AG10803 (cell line): ENCODE data around the gene ATP6V0E2.

Experiments
- DNase-seq: peaks from one replicate; pipeline ENCODE4 v3.0.0; 2010; ENCODE audit warnings: low read depth
- H3K4me3 ChIP-seq: 2 replicates; pipeline ENCODE4 v1.5.1; 2011; ENCODE audit warnings: mild to moderate bottlenecking, low read length, control low read depth
- TF ChIP-seq, protein P1 (sequence below): conservative IDR thresholded peaks from 2 replicates; pipeline ENCODE4 v1.5.1; 2011; ENCODE audit warnings: mild to moderate bottlenecking, low read length, control low read depth, inconsistent platforms

The ATP6V0E2 gene

DNA sequence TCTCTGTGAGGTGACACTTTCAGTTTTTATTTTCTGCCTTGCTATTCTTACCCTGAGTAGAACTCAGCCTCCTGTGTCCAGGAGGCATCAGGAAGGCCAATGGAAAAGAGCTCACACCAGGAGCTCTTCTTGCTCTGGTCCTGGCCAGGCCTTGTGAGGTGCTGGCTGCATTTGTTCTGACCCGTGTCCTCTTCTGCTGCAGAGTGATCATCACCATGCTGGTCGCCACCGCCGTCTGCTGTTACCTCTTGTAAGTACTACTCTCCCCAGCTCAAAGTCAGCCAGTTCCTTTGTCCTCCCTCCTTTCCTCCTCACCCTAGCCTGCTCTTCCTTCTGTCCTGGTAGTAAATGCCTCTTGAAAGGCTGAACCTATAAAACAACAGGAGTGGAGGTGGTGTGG is 1.6 kb downstream of the ATP6V0E2 start:
- TF ChIP-seq, protein P1, sequence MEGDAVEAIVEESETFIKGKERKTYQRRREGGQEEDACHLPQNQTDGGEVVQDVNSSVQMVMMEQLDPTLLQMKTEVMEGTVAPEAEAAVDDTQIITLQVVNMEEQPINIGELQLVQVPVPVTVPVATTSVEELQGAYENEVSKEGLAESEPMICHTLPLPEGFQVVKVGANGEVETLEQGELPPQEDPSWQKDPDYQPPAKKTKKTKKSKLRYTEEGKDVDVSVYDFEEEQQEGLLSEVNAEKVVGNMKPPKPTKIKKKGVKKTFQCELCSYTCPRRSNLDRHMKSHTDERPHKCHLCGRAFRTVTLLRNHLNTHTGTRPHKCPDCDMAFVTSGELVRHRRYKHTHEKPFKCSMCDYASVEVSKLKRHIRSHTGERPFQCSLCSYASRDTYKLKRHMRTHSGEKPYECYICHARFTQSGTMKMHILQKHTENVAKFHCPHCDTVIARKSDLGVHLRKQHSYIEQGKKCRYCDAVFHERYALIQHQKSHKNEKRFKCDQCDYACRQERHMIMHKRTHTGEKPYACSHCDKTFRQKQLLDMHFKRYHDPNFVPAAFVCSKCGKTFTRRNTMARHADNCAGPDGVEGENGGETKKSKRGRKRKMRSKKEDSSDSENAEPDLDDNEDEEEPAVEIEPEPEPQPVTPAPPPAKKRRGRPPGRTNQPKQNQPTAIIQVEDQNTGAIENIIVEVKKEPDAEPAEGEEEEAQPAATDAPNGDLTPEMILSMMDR, result no peak
- H3K4me3 ChIP-seq, result no peak overlapping the region
- DNase-seq, result no peak

DNA sequence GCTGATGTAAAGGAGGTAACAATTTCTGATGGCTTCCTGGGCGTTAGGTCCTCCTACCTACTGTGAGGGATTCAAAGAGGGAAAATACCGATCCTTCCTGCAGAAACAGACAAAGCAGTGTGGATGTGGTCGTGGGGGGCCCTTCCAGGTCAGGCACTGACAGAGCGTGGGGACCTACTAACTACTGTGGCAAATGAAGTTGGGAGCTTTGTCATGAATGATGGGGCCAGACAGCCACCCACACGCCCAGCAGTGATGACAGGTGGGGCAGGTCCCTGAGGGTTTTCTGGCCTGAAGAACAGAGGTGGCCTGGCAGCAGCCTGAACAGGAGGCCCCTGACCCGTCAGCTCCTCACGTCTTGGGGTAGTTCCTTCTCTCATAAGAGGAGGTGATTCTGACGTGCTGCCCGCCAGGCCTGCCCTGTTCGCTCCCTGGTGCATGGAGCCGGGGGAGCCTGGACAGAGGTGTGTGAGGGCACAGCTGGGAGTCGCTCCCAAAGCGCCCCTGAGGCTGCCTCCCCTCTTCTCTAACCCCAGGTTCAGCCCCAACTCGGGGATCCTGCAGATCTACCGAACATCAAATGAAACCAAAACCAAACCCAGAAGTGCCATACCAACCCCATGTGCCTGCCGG is 4.2 kb downstream of the ATP6V0E2 start:
- no peak overlapping the region for H3K4me3 ChIP-seq
- no peak for DNase-seq
- TF ChIP-seq, protein P1, result no peak

DNA sequence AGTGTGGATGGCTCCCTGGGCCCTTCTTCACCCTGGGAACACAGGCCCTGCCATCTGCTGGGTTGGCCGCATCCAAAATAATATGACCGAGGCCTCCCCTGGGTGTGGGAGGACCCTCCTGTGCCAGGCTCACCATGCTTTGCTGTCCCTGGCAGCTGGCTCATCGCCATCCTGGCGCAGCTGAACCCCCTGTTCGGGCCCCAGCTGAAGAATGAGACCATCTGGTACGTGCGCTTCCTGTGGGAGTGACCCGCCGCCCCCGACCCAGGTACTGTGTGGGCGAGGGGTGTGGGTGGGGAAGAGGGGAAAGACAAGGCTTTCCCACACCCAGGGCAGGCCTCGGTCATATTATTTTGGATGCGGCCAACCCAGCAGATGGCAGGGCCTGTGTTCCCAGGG is 4.8 kb downstream of the ATP6V0E2 start:
- no peak for DNase-seq
- no peak overlapping the region for H3K4me3 ChIP-seq
- TF ChIP-seq, protein P1, result no peak

DNA sequence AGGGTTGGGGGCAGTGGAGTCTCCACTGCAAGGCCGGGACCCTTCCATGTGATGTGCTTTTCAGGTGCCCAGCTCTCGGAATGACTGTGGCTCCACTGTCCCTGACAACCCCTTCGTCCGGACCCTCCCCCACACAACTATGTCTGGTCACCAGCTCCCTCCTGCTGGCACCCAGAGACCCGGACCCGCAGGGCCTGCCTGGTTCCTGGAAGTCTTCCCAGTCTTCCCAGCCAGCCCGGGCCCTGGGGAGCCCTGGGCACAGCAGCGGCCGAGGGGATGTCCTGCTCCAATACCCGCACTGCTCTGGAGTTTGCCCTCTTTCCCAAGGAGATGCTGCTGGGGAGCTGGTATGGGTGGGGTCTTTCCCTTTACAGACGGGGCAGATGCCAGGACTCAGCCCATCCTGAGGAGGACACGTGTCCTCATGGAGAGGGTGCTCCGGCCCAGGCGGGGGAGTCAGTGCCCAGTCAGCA is 5.5 kb downstream of the ATP6V0E2 start:
- no peak overlapping the region for H3K4me3 ChIP-seq
- TF ChIP-seq, protein P1, result no peak
- DNase-seq, result no peak

DNA sequence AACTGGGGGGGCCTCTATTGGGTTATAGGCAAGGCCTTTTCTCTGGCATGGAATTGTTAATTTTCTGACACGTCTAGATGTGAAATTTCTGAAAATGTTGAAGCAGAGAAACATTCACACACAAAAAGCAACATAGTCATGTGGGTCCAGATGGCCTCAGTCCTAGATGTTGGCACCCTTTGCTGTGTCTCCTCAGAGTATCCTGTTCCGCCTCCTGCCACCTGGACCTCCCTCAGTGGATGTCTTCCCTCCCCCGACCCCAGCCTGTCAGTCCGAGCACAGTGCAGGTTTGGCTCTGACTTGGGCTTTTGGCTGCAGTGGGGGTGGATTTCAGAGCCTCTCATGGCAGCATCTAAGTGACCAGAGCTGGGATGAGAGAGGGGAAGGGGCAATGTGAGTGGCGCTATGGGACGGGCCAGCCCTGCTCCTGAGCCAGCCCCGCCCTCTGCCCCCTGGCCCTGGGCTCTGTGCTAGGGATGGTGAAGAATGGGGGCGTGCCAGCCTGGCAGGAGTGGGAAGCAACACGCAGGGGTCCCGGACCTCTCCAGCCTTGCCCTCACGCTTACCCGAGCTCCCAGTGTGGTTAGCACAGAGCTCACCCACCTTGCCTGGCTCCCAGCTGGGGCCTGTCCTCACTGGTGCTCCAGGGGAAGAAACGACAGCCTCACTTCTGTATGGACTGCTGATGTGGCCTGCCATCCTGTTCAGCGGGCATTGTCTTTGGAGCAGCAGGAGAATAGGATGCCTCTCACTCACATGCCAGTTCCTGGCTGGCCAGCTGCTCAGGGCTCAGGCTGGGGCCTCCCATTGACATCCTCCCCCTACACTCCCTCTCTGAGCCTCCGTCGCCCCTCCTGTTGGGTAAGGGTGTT is 6.2 kb downstream of the ATP6V0E2 start:
- H3K4me3 ChIP-seq, result no peak overlapping the region
- TF ChIP-seq, protein P1, result no peak
- no peak for DNase-seq

DNA sequence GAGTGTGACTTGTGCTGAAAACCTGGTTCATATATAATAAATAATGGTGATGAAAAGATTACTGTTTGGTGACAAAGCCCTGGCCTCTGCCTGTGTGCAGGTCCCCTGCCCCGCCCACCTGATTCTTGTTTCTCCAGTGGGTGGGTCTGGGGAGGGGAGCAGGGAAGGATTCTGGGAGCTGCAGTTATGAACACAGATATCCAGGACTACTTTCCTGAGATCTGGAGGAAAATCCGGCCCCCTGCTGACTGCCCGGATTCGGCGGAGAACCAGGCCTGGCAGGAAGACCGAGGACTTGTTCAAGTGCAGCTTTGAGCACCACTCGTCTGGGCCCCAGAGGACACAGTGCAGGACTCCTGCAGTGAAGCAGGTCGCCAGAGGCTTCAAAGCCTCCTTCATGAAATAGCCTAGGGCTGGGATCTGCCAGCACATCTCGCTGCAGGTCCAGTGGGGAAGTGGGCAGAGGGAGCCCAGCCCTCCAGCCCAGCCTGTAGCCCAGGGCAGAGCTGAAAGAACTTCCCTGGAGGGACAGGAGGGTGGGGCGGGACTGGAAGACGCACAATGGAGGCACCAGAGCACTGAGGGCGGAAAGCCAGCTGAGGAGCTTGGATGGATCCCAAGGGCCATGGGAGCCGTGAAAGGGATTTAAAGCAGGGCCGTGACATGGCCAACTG is 7.0 kb downstream of the ATP6V0E2 start:
- TF ChIP-seq, protein P1, result no peak
- no peak for DNase-seq
- H3K4me3 ChIP-seq, result no peak overlapping the region
